ENCODE results near the gene EPB41L2.
"Not testable (repeated sequence)": the region's sequence is repeated elsewhere in the genome, so short reads cannot be mapped to it uniquely, and the experiment has no call there.

Gene EPB41L2

GRCh38 chr6:131033631-131034030 lies 29.4 kb downstream of the EPB41L2 start:
- DNase-seq = no peak

- DNase-seq = no peak
Observed at GRCh38 chr6:131029626-131030297, 33.3 kb downstream of the EPB41L2 start.

GRCh38 chr6:131027326-131027725 lies 35.7 kb downstream of the EPB41L2 start:
- no peak for DNase-seq

- no peak for DNase-seq
Observed at GRCh38 chr6:131026243-131026642, 36.8 kb downstream of the EPB41L2 start.

- DNase-seq = no peak
Observed at GRCh38 chr6:131024565-131024964, 38.5 kb downstream of the EPB41L2 start.

GRCh38 chr6:131023834-131024504 lies 39.1 kb downstream of the EPB41L2 start:
- no peak for DNase-seq

- DNase-seq = no peak
Observed at GRCh38 chr6:131022691-131023090, 40.4 kb downstream of the EPB41L2 start.

GRCh38 chr6:131017962-131018361 lies 45.1 kb downstream of the EPB41L2 start:
- DNase-seq = no peak

- DNase-seq = no peak
Observed at GRCh38 chr6:131015630-131016263, 47.3 kb downstream of the EPB41L2 start.

- no peak for DNase-seq
Observed at GRCh38 chr6:131015025-131015591, 47.9 kb downstream of the EPB41L2 start.

- DNase-seq = no peak
Observed at GRCh38 chr6:131014080-131014776, 48.8 kb downstream of the EPB41L2 start.

GRCh38 chr6:131013495-131013894 lies 49.5 kb downstream of the EPB41L2 start:
- DNase-seq = no peak

GRCh38 chr6:131009790-131010189 lies 53.3 kb downstream of the EPB41L2 start:
- DNase-seq = no peak

GRCh38 chr6:131008965-131009364 lies 54.1 kb downstream of the EPB41L2 start:
- not testable (repeated sequence) for DNase-seq

- not testable (repeated sequence) for DNase-seq
Observed at GRCh38 chr6:131007964-131008363, 55.1 kb downstream of the EPB41L2 start.

GRCh38 chr6:131007286-131007685 lies 55.8 kb downstream of the EPB41L2 start:
- DNase-seq = no peak

GRCh38 chr6:131005439-131006016 lies 57.5 kb downstream of the EPB41L2 start:
- no peak for DNase-seq

GRCh38 chr6:131004936-131005335 lies 58.1 kb downstream of the EPB41L2 start:
- no peak for DNase-seq

- DNase-seq = no peak
Observed at GRCh38 chr6:131004387-131004755, 58.7 kb downstream of the EPB41L2 start.

- no peak for DNase-seq
Observed at GRCh38 chr6:131003488-131004386, 59.3 kb downstream of the EPB41L2 start.

- no peak for DNase-seq
Observed at GRCh38 chr6:131002661-131002980, 60.4 kb downstream of the EPB41L2 start.

All from CD4-positive, alpha-beta T cell treated with Interleukin-15 for 1 hour (primary cell).